ENCODE measurements around the gene STPG4.

- TF ChIP-seq CTCF (IDR thresholded peaks at IDR 0.05): no peak
- no peak for TF ChIP-seq POLR2A (IDR thresholded peaks at IDR 0.05)
Measured at GRCh38 chr2:47097563-47097962, 57.5 kb downstream of the STPG4 start.

Data from tibial nerve (tissue), 3 donors.